ENCODE results near the gene IGFN1. TPM values are rescaled to one million over a fixed set of nuclear protein-coding genes. Genes with fewer than 3 reads are reported as not detected.

Gene IGFN1
- total and polyA plus RNA-seq, 2 of the 8 experiments (the other 6 are each of a cell fraction or from before 2014, with no cell fraction given) = not detected

GRCh38 chr1:201140941-201141260, 49.7 kb upstream of the IGFN1 start:
- Histone ChIP-seq H3K56ac (replicated peaks; ENCODE audit: insufficient read length, low read depth, low read length) (no peak overlapping the region), H2AK5ac (ENCODE audit: low read depth, low read length) (no peak overlapping the region), H3K23me2 (ENCODE audit: low read depth, low read length) (no peaks in the 10 kb centered on the region), H3K4me3 (ENCODE audit: extremely low read depth in 1 of 4, insufficient read depth in 2 of 4, low read depth in 3 of 4, low read length in 4 of 4) (no peak overlapping the region), H2AFZ (ENCODE audit: low read length) (no peak overlapping the region), H3K4ac (replicated peaks; ENCODE audit: insufficient read length, low read depth, low read length) (no peak overlapping the region), H3K4me2 (ENCODE audit: insufficient read depth in 1 of 2, low read depth in 2 of 2, low read length in 2 of 2) (no peak overlapping the region), H3K79me1 (ENCODE audit: low read depth, low read length) (no peaks in the 10 kb centered on the region), H2BK120ac (replicated peaks; ENCODE audit: low read depth, low read length) (no peak overlapping the region), H2BK20ac (ENCODE audit: low read length) (no peak overlapping the region), H4K8ac (ENCODE audit: extremely low read depth, insufficient read depth, low read length) (no peak overlapping the region), H3K4me1 (replicated peaks in 1 of 4; ENCODE audit: control insufficient read depth in 3 of 4, insufficient read depth in 4 of 4, low read length in 3 of 4) (no peaks in the 10 kb centered on the region), H4K91ac (replicated peaks; ENCODE audit: insufficient read length, low read length) (no peak overlapping the region), H3K36me3 (ENCODE audit: control insufficient read depth in 2 of 4, insufficient read depth in 4 of 4, low read length in 3 of 4) (peaks cover 46 to 85% (median 66%) of the 10 kb centered on the region in 4 experiments), H2BK5ac (ENCODE audit: low read depth, low read length) (no peak overlapping the region), H3K27me3 (replicated peaks in 1 of 4; ENCODE audit: control insufficient read depth in 3 of 4, extremely low read depth in 1 of 4, insufficient read depth in 3 of 4, low read length in 3 of 4) (no peaks in the 10 kb centered on the region), H4K20me1 (replicated peaks in 1 of 2; ENCODE audit: control insufficient read depth in 1 of 2, insufficient read depth in 2 of 2, low read length in 2 of 2) (peaks cover 12 to 17% of the 10 kb centered on the region in 2 experiments), H3K23ac (ENCODE audit: insufficient read length) (no peak overlapping the region), H3K14ac (ENCODE audit: insufficient read length) (no peak overlapping the region), H2BK12ac (ENCODE audit: low read depth, low read length) (no peak overlapping the region), H3K9me3 (ENCODE audit: insufficient read depth in 2 of 2, low read depth in 1 of 2, low read length in 1 of 2) (no peaks in the 10 kb centered on the region), H2BK15ac (ENCODE audit: low read length) (no peak overlapping the region), H3K9ac (replicated peaks in 1 of 4; ENCODE audit: extremely low read depth in 1 of 4, low read depth in 3 of 4, low read length in 3 of 4) (no peak overlapping the region), H4K5ac (ENCODE audit: insufficient read length, low read depth, low read length) (no peak overlapping the region), H3K27ac (ENCODE audit: low read depth, low read length) (no peak overlapping the region), H3K79me2 (ENCODE audit: control insufficient read depth in 1 of 2, insufficient read depth in 2 of 2, low read length in 2 of 2) (no peaks in the 10 kb centered on the region), H3K18ac (ENCODE audit: extremely low read depth, low read length) (no peak overlapping the region)
- 88% methylated on average over 8 of the region's 8 CpGs; no CpG with 5 or more reads in 1 of the 2 experiments for WGBS, 2 experiments (ENCODE audit: extremely low coverage in 1 of 2, insufficient coverage in 1 of 2, insufficient read length in 1 of 2, insufficient replicate concordance in 2 of 2, low coverage in 1 of 2, low lambda C conversion rate in 2 of 2, missing lambda C conversion rate in 1 of 2)
- ChIA-PET CTCF (ENCODE audit: partially characterized antibody) (interaction anchor here (1.1 to 5.8 kb wide), 6 partner anchors 8 to 113 kb away, joined by 3 to 32 read pairs (median 12); partner anchors contain the start of gene ASCL5), POLR2A (ENCODE audit: partially characterized antibody) (interaction anchor here (0.8 to 4.4 kb wide), 6 partner anchors 9 to 85 kb away, joined by 3 to 20 read pairs (median 4); partner anchors contain the start of gene TMEM9)
- no peak for DNase-seq (ENCODE audit: low read depth in 1 of 2, low spot score in 2 of 2)
- FAIRE-seq = no peak
- no peak for TF ChIP-seq SAP30 (IDR thresholded peaks at IDR 0.05; ENCODE audit: insufficient read depth, insufficient replicate concordance, low read length)
- no peak for TF ChIP-seq BACH1 (IDR thresholded peaks at IDR 0.05; ENCODE audit: low read length)
- no peak for TF ChIP-seq SIN3A (conservative IDR thresholded peaks at IDR 0.05 in 1 of 2, IDR thresholded peaks at IDR 0.05 in 1 of 2; ENCODE audit: low read depth in 1 of 2, low read length in 2 of 2)
- no peak for TF ChIP-seq MAX (IDR thresholded peaks at IDR 0.05)
- TF ChIP-seq SP2 (IDR thresholded peaks at IDR 0.05; ENCODE audit: low read length) = no peak

All from H1 (cell line).